Hepatocyte (in vitro differentiated cells): ENCODE measurements around the gene PSMA7. TPM values are rescaled to one million over a fixed set of nuclear protein-coding genes. Genes with fewer than 3 reads are reported as not detected.

ENCODE experiments used
- DNase-seq: peaks from one replicate; pipeline ENCODE4 v3.0.0-alpha.2; 2016; ENCODE audit warnings: low spot score
- H2AFZ ChIP-seq: fragments of 200-600 bp; sonication (generic); 2 replicates; pipeline ENCODE4 v1.6.0; 2016; ENCODE audit warnings: antibody characterized with exemption, mild to moderate bottlenecking
- H3K27ac ChIP-seq: fragments of 200-600 bp; sonication (generic); 2 replicates; pipeline ENCODE4 v1.5.1; 2016; ENCODE audit warnings: mild to moderate bottlenecking
- H3K27me3 ChIP-seq: fragments of 200-600 bp; sonication (generic); 2 replicates; pipeline ENCODE4 v1.6.1; 2016
- H3K36me3 ChIP-seq: fragments of 200-600 bp; sonication (generic); replicated peaks from 2 replicates; pipeline ENCODE4 v1.5.1; 2016; ENCODE audit warnings: low read depth; ENCODE audit not compliant: insufficient read depth
- H3K4me1 ChIP-seq: fragments of 200-600 bp; sonication (generic); 2 replicates; pipeline ENCODE4 v1.5.1; 2016; ENCODE audit warnings: mild to moderate bottlenecking, moderate library complexity; ENCODE audit not compliant: insufficient read depth
- H3K4me2 ChIP-seq: fragments of 200-600 bp; sonication (generic); 2 replicates; pipeline ENCODE4 v1.6.0; 2016
- H3K4me3 ChIP-seq: fragments of 200-600 bp; sonication (generic); 2 replicates; pipeline ENCODE4 v1.5.1; 2016; ENCODE audit warnings: mild to moderate bottlenecking
- H3K79me2 ChIP-seq: fragments of 200-600 bp; sonication (generic); 2 replicates; pipeline ENCODE4 v1.6.0; 2017; ENCODE audit warnings: mild to moderate bottlenecking
- H3K9me2 ChIP-seq: fragments of 200-600 bp; sonication (generic); replicated peaks from 2 replicates; pipeline ENCODE4 v1.6.0; 2017; ENCODE audit warnings: mild to moderate bottlenecking; ENCODE audit not compliant: insufficient read depth
- H3K9me3 ChIP-seq: fragments of 200-600 bp; sonication (generic); 2 replicates; pipeline ENCODE4 v1.5.1; 2016; ENCODE audit warnings: low read depth, mild to moderate bottlenecking
- H4K20me1 ChIP-seq: fragments of 200-600 bp; sonication (generic); 2 replicates; pipeline ENCODE4 v1.6.0; 2016; ENCODE audit warnings: mild to moderate bottlenecking; ENCODE audit not compliant: insufficient read depth, poor library complexity, severe bottlenecking
- EZH2 ChIP-seq: fragments of 200-600 bp; sonication (generic); IDR thresholded peaks from 2 replicates; pipeline ENCODE4 v1.6.1; 2016; ENCODE audit warnings: antibody characterized with exemption, mild to moderate bottlenecking, borderline replicate concordance
- EZH2phosphoT487 ChIP-seq: fragments of 200-600 bp; sonication (generic); IDR thresholded peaks from one replicate; pipeline ENCODE4 v1.6.1; 2018; ENCODE audit warnings: antibody characterized with exemption, mild to moderate bottlenecking, low read depth, moderate library complexity; ENCODE audit not compliant: unreplicated experiment, severe bottlenecking
- WGBS: methylation state at CpG from one replicate; pipeline ENCODE4 v1.1.6; 2016; ENCODE audit warnings: low lambda C conversion rate; ENCODE audit errors: missing lambda C conversion rate; 5-methylcytosine and 5-hydroxymethylcytosine counted together
- polyA plus RNA-seq: library from polyadenylated mRNA; unstranded; fragments of >200 nt; fragmentation: Nextera tagmentation; extraction: Ambion mirVana; gene quantifications from 2 replicates; pipeline ENCODE4 v1.2.1, GENCODE V29; 2016
- total RNA-seq: library from RNA; depleted of rRNA; stranded (reverse); fragments of >200 nt; gene quantifications from 2 replicates; pipeline ENCODE4 v1.2.3, GENCODE V29; 2014
- TF ChIP-seq, protein P1 (sequence below): fragments of 200-600 bp; sonication (generic); IDR thresholded peaks from 2 replicates; pipeline ENCODE4 v1.5.1; 2016; ENCODE audit warnings: antibody characterized with exemption, mild to moderate bottlenecking; ENCODE audit not compliant: poor library complexity

The PSMA7 gene
- total and polyA plus RNA-seq, 2 experiments from 2014 or later, result 277 to 408 TPM

- no peaks in the 10 kb centered on the region for H3K36me3 ChIP-seq
- H3K27me3 ChIP-seq, result no peaks in the 10 kb centered on the region
- H3K9me2 ChIP-seq, result no peaks in the 10 kb centered on the region
- H3K4me2 ChIP-seq, result no peak overlapping the region
- no peak overlapping the region for H2AFZ ChIP-seq
- no peak overlapping the region for H3K27ac ChIP-seq
- H3K9me3 ChIP-seq, result no peaks in the 10 kb centered on the region
- no peaks in the 10 kb centered on the region for H3K79me2 ChIP-seq
- H3K4me3 ChIP-seq, result no peak overlapping the region
- DNase-seq, result no peak
- TF ChIP-seq, protein P1, sequence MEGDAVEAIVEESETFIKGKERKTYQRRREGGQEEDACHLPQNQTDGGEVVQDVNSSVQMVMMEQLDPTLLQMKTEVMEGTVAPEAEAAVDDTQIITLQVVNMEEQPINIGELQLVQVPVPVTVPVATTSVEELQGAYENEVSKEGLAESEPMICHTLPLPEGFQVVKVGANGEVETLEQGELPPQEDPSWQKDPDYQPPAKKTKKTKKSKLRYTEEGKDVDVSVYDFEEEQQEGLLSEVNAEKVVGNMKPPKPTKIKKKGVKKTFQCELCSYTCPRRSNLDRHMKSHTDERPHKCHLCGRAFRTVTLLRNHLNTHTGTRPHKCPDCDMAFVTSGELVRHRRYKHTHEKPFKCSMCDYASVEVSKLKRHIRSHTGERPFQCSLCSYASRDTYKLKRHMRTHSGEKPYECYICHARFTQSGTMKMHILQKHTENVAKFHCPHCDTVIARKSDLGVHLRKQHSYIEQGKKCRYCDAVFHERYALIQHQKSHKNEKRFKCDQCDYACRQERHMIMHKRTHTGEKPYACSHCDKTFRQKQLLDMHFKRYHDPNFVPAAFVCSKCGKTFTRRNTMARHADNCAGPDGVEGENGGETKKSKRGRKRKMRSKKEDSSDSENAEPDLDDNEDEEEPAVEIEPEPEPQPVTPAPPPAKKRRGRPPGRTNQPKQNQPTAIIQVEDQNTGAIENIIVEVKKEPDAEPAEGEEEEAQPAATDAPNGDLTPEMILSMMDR, result no peak
- TF ChIP-seq EZH2phosphoT487 (no peak), EZH2 (no peak)
- no peaks in the 10 kb centered on the region for H4K20me1 ChIP-seq
- WGBS, result 87% methylated on average over 6 of the region's 6 CpGs
- H3K4me1 ChIP-seq, result no peaks in the 10 kb centered on the region
Measured at GRCh38 chr20:62167474-62167873, 24.3 kb upstream of the PSMA7 start.

- no peak for DNase-seq
- TF ChIP-seq EZH2phosphoT487 (no peak), EZH2 (no peak)
- TF ChIP-seq, protein P1, result no peak
- H3K27ac ChIP-seq, result no peak overlapping the region
- no peaks in the 10 kb centered on the region for H3K79me2 ChIP-seq
- 93% methylated on average over 25 of the region's 25 CpGs for WGBS
- no peak overlapping the region for H2AFZ ChIP-seq
- H3K36me3 ChIP-seq, result no peaks in the 10 kb centered on the region
- H3K27me3 ChIP-seq, result no peaks in the 10 kb centered on the region
- no peak overlapping the region for H3K4me2 ChIP-seq
- no peaks in the 10 kb centered on the region for H3K9me3 ChIP-seq
- H3K4me3 ChIP-seq, result no peak overlapping the region
- no peaks in the 10 kb centered on the region for H4K20me1 ChIP-seq
- no peaks in the 10 kb centered on the region for H3K4me1 ChIP-seq
- H3K9me2 ChIP-seq, result no peaks in the 10 kb centered on the region
Measured at GRCh38 chr20:62165762-62166399, 22.7 kb upstream of the PSMA7 start.

- no peak overlapping the region for H3K4me2 ChIP-seq
- no peaks in the 10 kb centered on the region for H3K27me3 ChIP-seq
- WGBS, result 97% methylated on average over 40 of the region's 41 CpGs
- no peaks in the 10 kb centered on the region for H3K4me1 ChIP-seq
- no peak for DNase-seq
- H3K4me3 ChIP-seq, result no peak overlapping the region
- no peaks in the 10 kb centered on the region for H3K9me2 ChIP-seq
- no peak for TF ChIP-seq EZH2
- no peak for TF ChIP-seq EZH2phosphoT487
- TF ChIP-seq, protein P1, result no peak
- no peaks in the 10 kb centered on the region for H3K79me2 ChIP-seq
- no peaks in the 10 kb centered on the region for H3K9me3 ChIP-seq
- no peaks in the 10 kb centered on the region for H3K36me3 ChIP-seq
- H4K20me1 ChIP-seq, result no peaks in the 10 kb centered on the region
- H3K27ac ChIP-seq, result no peak overlapping the region
- no peak overlapping the region for H2AFZ ChIP-seq
Measured at GRCh38 chr20:62164879-62165761, 21.9 kb upstream of the PSMA7 start.
